ENCODE measurements around the gene CACNG4.

DNA sequence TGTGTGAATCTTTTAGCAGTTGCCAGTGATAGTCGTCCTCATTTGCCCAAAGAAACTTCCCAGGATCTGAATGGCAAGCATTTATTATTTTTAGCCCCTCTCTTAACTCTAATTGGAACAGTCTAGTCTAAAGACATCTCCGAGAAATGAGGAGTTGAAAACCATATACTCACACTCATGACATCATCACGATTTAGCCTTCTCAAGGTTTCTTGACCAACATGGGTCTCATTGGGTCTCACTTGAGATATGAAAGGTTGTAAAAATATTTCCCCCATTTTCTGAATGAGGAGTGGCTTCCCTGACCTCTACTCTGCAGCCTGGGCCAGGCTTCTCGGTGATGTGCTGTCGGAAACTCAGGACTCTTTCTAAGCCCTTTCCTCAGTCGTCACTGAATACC, 42.8 kb downstream of the CACNG4 start:
- TF ChIP-seq EZH2phosphoT487 (IDR thresholded peaks at IDR 0.05) (no peak), EZH2 (IDR thresholded peaks at IDR 0.05) (no peak)
